Osteocyte (in vitro differentiated cells): Measurements from ENCODE around the gene KRTAP5-4. TPM values are rescaled to one million over a fixed set of nuclear protein-coding genes. Genes with fewer than 3 reads are reported as not detected.
"Not testable (repeated sequence)": the region's sequence is repeated elsewhere in the genome, so short reads cannot be mapped to it uniquely, and the experiment has no call there.

Experiments used
- DNase-seq: peaks from one replicate; pipeline ENCODE4 v3.0.0; 2021; ENCODE audit warnings: mixed read lengths; ENCODE audit not compliant: unreplicated experiment; ENCODE audit errors: extremely low spot score
- H3K27ac Mint-ChIP-seq: one replicate; pipeline ENCODE4 v1.8.0; 2021; ENCODE audit warnings: mild to moderate bottlenecking, mixed read lengths; ENCODE audit not compliant: unreplicated experiment
- H3K27me3 Mint-ChIP-seq: one replicate; pipeline ENCODE4 v1.8.0; 2021; ENCODE audit warnings: mixed read lengths; ENCODE audit not compliant: unreplicated experiment
- H3K36me3 Mint-ChIP-seq: one replicate; pipeline ENCODE4 v1.8.0; 2021; ENCODE audit warnings: mixed read lengths; ENCODE audit not compliant: unreplicated experiment
- H3K4me1 Mint-ChIP-seq: one replicate; pipeline ENCODE4 v1.8.0; 2021; ENCODE audit warnings: mixed read lengths; ENCODE audit not compliant: unreplicated experiment
- H3K4me3 Mint-ChIP-seq: one replicate; pipeline ENCODE4 v1.8.0; 2021; ENCODE audit warnings: mild to moderate bottlenecking, moderate library complexity, mixed read lengths; ENCODE audit not compliant: unreplicated experiment
- H3K9me3 Mint-ChIP-seq: one replicate; pipeline ENCODE4 v1.8.0; 2021; ENCODE audit warnings: mixed read lengths; ENCODE audit not compliant: unreplicated experiment
- CTCF ChIP-seq: fragments of 200-600 bp; sonication (generic); IDR thresholded peaks from 2 replicates; pipeline ENCODE4 v1.5.0; 2021; ENCODE audit warnings: antibody characterized with exemption, mild to moderate bottlenecking, moderate library complexity
- total RNA-seq: library from RNA; stranded (reverse); gene quantifications from 2 replicates; pipeline ENCODE4 v1.2.1, GENCODE V29; 2021

The KRTAP5-4 gene
- total RNA-seq, 1 donor from 2014 or later: not detected

GRCh38 chr11:1668911-1669473 is 47.1 kb upstream of the KRTAP5-4 start:
- Mint-ChIP-seq H3K27me3 (peaks cover 52% of the 10 kb centered on the region), H3K27ac (no peak overlapping the region), H3K36me3 (no peaks in the 10 kb centered on the region), H3K4me1 (peaks cover 3% of the 10 kb centered on the region), H3K9me3 (no peaks in the 10 kb centered on the region), H3K4me3 (no peak overlapping the region)
- DNase-seq: no peak
- TF ChIP-seq CTCF: no peak

GRCh38 chr11:1667906-1668305 is 46.0 kb upstream of the KRTAP5-4 start:
- no peaks in the 10 kb centered on the region for H3K36me3 Mint-ChIP-seq
- no peak overlapping the region for H3K4me3 Mint-ChIP-seq
- H3K27me3 Mint-ChIP-seq: peaks cover 42% of the 10 kb centered on the region
- no peak for TF ChIP-seq CTCF
- no peak overlapping the region for H3K27ac Mint-ChIP-seq
- H3K9me3 Mint-ChIP-seq: no peaks in the 10 kb centered on the region
- peaks cover 3% of the 10 kb centered on the region for H3K4me1 Mint-ChIP-seq
- DNase-seq: no peak

GRCh38 chr11:1667121-1667850 is 45.3 kb upstream of the KRTAP5-4 start:
- Mint-ChIP-seq H3K27ac (no peak overlapping the region), H3K4me3 (no peak overlapping the region), H3K36me3 (no peaks in the 10 kb centered on the region), H3K9me3 (no peaks in the 10 kb centered on the region), H3K4me1 (peaks cover 3% of the 10 kb centered on the region), H3K27me3 (peaks cover 39% of the 10 kb centered on the region)
- no peak for DNase-seq
- no peak for TF ChIP-seq CTCF

GRCh38 chr11:1665313-1665712 is 43.4 kb upstream of the KRTAP5-4 start:
- H3K36me3 Mint-ChIP-seq: no peaks in the 10 kb centered on the region
- no peaks in the 10 kb centered on the region for H3K9me3 Mint-ChIP-seq
- peaks cover 3% of the 10 kb centered on the region for H3K4me1 Mint-ChIP-seq
- no peak for DNase-seq
- H3K4me3 Mint-ChIP-seq: no peak overlapping the region
- H3K27me3 Mint-ChIP-seq: peaks cover 40% of the 10 kb centered on the region
- TF ChIP-seq CTCF: no peak
- H3K27ac Mint-ChIP-seq: no peak overlapping the region

GRCh38 chr11:1662699-1663283 is 40.9 kb upstream of the KRTAP5-4 start:
- DNase-seq, H3K4me3 Mint-ChIP-seq, H3K9me3 Mint-ChIP-seq, H3K27ac Mint-ChIP-seq, H3K4me1 Mint-ChIP-seq, H3K36me3 Mint-ChIP-seq: not testable (repeated sequence)
- H3K27me3 Mint-ChIP-seq: peaks cover 32% of the 10 kb centered on the region

- DNase-seq, H3K9me3 Mint-ChIP-seq, H3K4me3 Mint-ChIP-seq, H3K36me3 Mint-ChIP-seq, H3K27ac Mint-ChIP-seq, H3K4me1 Mint-ChIP-seq: not testable (repeated sequence)
- H3K27me3 Mint-ChIP-seq: peaks cover 36% of the 10 kb centered on the region
Measured at GRCh38 chr11:1661454-1662269, 39.7 kb upstream of the KRTAP5-4 start.
